ENCODE results near the gene FNIP1. TPM values are rescaled to one million over a fixed set of nuclear protein-coding genes. Genes with fewer than 3 reads are reported as not detected.

Gene FNIP1
- total and polyA plus RNA-seq, 9 of the 15 experiments (the other 6 are each of a cell fraction or from before 2014, with no cell fraction given), result 5.0 to 32.8 (median 18.4) TPM

DNA sequence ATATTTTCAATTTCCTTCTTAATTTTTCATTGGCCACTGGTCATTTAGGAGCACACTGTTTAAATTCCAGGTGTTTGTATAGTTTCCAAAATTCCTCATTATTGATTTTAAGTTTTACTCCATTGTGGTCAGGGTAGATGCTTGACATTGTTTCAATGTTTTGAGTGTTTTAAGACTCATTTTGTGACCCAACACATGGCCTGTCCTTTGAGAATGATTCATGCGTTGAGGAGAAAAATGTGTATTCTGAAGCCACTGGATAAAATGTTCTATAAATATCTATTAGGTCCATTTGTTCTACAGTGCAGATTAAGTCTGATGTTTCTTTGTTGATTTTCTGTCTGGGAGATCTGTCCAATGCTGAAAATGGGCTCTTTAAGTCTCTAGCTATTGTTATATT lies 24.4 kb upstream of the FNIP1 start:
- ATAC-seq, result no peak
- Histone ChIP-seq H3K36me3 (ENCODE audit: control insufficient read depth, insufficient read depth, low read length) (no peaks in the 10 kb centered on the region), H2AFZ (ENCODE audit: low read depth, low read length) (no peak overlapping the region), H3K9me3 (replicated peaks; ENCODE audit: control insufficient read depth, insufficient read depth, low read depth, low read length) (no peaks in the 10 kb centered on the region), H3K27me3 (ENCODE audit: control insufficient read depth in 2 of 2, insufficient read depth in 2 of 2, low read length in 2 of 2) (no peaks in the 10 kb centered on the region), H3K4me3 (no peak overlapping the region), H3K9me1 (ENCODE audit: control insufficient read depth, insufficient read depth, low read length) (no peaks in the 10 kb centered on the region), H3K27ac (ENCODE audit: extremely low read depth, low read depth, low read length) (no peak overlapping the region), H3K9ac (ENCODE audit: insufficient read depth in 1 of 2, low read depth in 2 of 2, low read length in 2 of 2) (no peak overlapping the region), H3K79me2 (ENCODE audit: control insufficient read depth, insufficient read depth, low read length) (no peaks in the 10 kb centered on the region), H3K4me2 (ENCODE audit: insufficient read depth, low read length) (no peak overlapping the region), H4K20me1 (replicated peaks; ENCODE audit: control insufficient read depth, insufficient read depth, low read length) (no peaks in the 10 kb centered on the region), H3K4me1 (replicated peaks in 1 of 2; ENCODE audit: control insufficient read depth in 2 of 2, insufficient read depth in 2 of 2, low read length in 2 of 2) (no peaks in the 10 kb centered on the region)
- intact Hi-C loops (cut with micrococcal nuclease), result no loop called here
- no peak for FAIRE-seq
- in situ Hi-C loops (cut with MboI), result no loop called here
- CTCF ChIA-PET (ENCODE audit: low intra/inter-chr PET ratio), result no interaction called here
- DNase-seq (ENCODE audit: extremely low read depth in 1 of 4, low spot score in 3 of 4), result no peak
- POLR2A ChIA-PET, result interaction anchor here (0.6 kb wide), 1 partner anchor 339 kb away, joined by 3 read pairs; no protein-coding TSS in a partner anchor
- TF ChIP-seq RUNX1 (IDR thresholded peaks at IDR 0.05; ENCODE audit: low read depth), result no peak
- no peak for TF ChIP-seq SIN3B (IDR thresholded peaks at IDR 0.05; ENCODE audit: low read depth)
- TF ChIP-seq GABPA (tag; conservative IDR thresholded peaks at IDR 0.05; ENCODE audit: low read depth), result no peak
- no peak for TF ChIP-seq YY1 (IDR thresholded peaks at IDR 0.05; ENCODE audit: borderline replicate concordance in 1 of 3, control insufficient read depth in 1 of 3, extremely low read depth in 1 of 3, insufficient read depth in 3 of 3, insufficient read length in 1 of 3, insufficient replicate concordance in 2 of 3, low read depth in 1 of 3, low read length in 2 of 3)
- TF ChIP-seq, protein P1, sequence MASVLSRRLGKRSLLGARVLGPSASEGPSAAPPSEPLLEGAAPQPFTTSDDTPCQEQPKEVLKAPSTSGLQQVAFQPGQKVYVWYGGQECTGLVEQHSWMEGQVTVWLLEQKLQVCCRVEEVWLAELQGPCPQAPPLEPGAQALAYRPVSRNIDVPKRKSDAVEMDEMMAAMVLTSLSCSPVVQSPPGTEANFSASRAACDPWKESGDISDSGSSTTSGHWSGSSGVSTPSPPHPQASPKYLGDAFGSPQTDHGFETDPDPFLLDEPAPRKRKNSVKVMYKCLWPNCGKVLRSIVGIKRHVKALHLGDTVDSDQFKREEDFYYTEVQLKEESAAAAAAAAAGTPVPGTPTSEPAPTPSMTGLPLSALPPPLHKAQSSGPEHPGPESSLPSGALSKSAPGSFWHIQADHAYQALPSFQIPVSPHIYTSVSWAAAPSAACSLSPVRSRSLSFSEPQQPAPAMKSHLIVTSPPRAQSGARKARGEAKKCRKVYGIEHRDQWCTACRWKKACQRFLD (CRISPR knock-in tag; IDR thresholded peaks at IDR 0.05), result no peak
- TF ChIP-seq PYGO2 (tag; IDR thresholded peaks at IDR 0.05), result no peak
- BruUV-seq (replicated peaks), result no TSS peak
- 56% methylated on average over 1 of the region's 1 CpG for WGBS (ENCODE audit: insufficient coverage, low coverage, missing lambda C conversion rate)

All from K562 (cell line).